ENCODE measurements around the gene CRAMP1.

CRAMP1 gene

DNA sequence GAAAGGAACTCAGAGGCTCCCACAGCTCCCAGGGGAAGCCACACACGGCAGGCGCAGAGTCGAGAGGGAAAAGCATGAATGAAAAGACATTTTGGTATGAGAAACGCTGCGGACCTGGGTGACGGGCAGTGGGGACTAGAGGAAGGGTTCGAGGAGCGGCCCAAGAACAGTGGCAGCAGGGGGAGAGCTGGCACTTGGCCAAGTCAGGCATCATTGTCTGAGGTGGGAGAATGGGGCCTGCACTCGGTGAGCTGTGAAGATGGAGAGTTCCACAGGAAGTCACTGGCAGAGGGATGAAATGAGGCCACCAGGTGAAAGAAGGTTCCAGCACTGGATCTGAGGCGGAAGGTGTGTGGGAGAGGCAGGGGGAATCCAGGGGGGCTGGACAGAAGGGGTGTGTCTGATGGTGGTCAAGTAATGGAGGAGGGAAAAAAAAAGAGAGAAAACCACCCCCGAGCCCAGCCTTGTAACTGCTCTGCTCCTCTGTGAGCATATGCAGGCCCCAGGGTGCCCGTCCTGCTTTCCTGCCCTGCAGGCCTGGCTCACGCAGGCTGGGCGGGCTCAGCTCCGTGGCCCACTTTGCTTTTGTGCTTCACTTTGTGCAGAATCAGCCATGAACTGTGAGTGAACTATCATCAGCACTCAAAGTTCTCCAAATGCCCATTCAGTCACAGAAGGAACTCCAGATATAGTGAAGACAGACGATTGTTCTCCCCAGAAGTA is 46.9 kb upstream of the CRAMP1 start:
- H3K27ac ChIP-seq (replicated peaks), result no peak overlapping the region
- DNase-seq (ENCODE audit: low read depth in 1 of 2, low spot score in 1 of 2), result no peak
- TF ChIP-seq CTCF (IDR thresholded peaks at IDR 0.05; ENCODE audit: insufficient read depth, low read length) (no peak), SPI1 (IDR thresholded peaks at IDR 0.05; ENCODE audit: borderline replicate concordance, low read depth) (no peak), GABPA (IDR thresholded peaks at IDR 0.05; ENCODE audit: low read depth) (no peak)
- TF ChIP-seq, protein P1, sequence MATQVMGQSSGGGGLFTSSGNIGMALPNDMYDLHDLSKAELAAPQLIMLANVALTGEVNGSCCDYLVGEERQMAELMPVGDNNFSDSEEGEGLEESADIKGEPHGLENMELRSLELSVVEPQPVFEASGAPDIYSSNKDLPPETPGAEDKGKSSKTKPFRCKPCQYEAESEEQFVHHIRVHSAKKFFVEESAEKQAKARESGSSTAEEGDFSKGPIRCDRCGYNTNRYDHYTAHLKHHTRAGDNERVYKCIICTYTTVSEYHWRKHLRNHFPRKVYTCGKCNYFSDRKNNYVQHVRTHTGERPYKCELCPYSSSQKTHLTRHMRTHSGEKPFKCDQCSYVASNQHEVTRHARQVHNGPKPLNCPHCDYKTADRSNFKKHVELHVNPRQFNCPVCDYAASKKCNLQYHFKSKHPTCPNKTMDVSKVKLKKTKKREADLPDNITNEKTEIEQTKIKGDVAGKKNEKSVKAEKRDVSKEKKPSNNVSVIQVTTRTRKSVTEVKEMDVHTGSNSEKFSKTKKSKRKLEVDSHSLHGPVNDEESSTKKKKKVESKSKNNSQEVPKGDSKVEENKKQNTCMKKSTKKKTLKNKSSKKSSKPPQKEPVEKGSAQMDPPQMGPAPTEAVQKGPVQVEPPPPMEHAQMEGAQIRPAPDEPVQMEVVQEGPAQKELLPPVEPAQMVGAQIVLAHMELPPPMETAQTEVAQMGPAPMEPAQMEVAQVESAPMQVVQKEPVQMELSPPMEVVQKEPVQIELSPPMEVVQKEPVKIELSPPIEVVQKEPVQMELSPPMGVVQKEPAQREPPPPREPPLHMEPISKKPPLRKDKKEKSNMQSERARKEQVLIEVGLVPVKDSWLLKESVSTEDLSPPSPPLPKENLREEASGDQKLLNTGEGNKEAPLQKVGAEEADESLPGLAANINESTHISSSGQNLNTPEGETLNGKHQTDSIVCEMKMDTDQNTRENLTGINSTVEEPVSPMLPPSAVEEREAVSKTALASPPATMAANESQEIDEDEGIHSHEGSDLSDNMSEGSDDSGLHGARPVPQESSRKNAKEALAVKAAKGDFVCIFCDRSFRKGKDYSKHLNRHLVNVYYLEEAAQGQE (IDR thresholded peaks at IDR 0.05; ENCODE audit: insufficient replicate concordance, low read depth), result no peak
- H3K4me3 ChIP-seq (replicated peaks; ENCODE audit: insufficient read depth, low read length), result no peak overlapping the region
- no peaks in the 10 kb centered on the region for H3K27me3 ChIP-seq (ENCODE audit: insufficient read depth, poor library complexity, severe bottlenecking)

DNA sequence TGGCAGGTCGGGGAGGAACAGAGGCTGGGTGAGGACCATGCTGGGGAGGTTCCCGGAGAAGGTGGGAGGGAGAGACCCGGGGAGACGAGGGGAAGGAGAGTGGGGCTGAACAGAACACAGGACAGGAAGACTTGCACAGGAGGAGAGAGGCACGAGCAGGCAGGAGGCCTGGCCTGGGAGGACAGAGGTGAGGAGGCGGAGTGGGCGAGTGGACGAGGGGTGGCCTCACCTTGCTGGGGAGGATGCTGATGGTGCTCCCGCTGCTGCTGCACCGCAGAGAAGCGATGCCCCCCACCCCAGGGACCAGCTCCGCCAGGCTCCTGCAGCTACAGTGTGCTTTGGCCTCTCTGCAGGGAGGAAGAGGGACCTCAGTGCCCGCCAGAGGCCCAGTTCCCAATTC is 44.2 kb upstream of the CRAMP1 start:
- TF ChIP-seq SPI1 (IDR thresholded peaks at IDR 0.05; ENCODE audit: borderline replicate concordance, low read depth) (no peak), GABPA (IDR thresholded peaks at IDR 0.05; ENCODE audit: low read depth) (no peak), CTCF (IDR thresholded peaks at IDR 0.05; ENCODE audit: insufficient read depth, low read length) (no peak), POLR2AphosphoS5 (IDR thresholded peaks at IDR 0.05; ENCODE audit: low read depth) (no peak)
- TF ChIP-seq, protein P1 (IDR thresholded peaks at IDR 0.05; ENCODE audit: insufficient replicate concordance, low read depth), result no peak
- DNase-seq (ENCODE audit: low read depth in 1 of 2, low spot score in 1 of 2), result no peak
- no peaks in the 10 kb centered on the region for H3K27me3 ChIP-seq (ENCODE audit: insufficient read depth, poor library complexity, severe bottlenecking)

DNA sequence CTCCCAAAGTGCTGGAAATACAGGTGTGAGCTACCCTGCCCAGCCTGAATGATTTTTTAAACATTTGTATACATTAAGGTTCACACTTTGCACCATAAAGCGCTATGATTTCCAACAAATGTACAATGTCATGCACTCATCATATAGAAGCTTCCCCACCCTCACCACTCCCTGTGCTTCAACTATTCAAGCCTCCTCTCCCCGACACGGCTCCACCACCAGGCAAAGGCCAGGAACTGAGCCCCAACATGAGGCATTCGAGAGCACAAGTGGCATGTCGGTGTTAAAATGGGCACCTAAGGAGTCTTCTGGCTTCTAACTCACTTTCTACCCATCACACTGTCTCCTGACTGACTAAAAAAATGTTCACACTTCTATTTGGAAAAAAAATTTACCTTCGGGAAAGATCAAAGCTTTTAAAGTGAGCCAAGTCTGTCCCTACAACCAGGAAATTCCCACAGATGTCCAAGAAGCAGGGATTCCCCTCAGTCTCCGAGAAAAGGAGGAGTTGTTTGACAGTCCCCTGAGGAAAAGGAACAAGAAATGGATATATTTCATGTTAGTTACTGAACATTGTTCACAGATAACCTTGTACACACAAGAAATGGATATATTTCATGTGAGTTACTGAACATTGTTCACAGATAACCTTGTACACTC is 41.0 kb upstream of the CRAMP1 start:
- Histone ChIP-seq H3K27me3 (ENCODE audit: insufficient read depth, poor library complexity, severe bottlenecking) (no peaks in the 10 kb centered on the region), H3K27ac (replicated peaks) (no peak overlapping the region), H3K4me3 (replicated peaks; ENCODE audit: insufficient read depth, low read length) (no peak overlapping the region)
- DNase-seq (ENCODE audit: low read depth in 1 of 2, low spot score in 1 of 2), result no peak
- TF ChIP-seq POLR2AphosphoS5 (IDR thresholded peaks at IDR 0.05; ENCODE audit: low read depth) (no peak), SPI1 (IDR thresholded peaks at IDR 0.05; ENCODE audit: borderline replicate concordance, low read depth) (no peak), GABPA (IDR thresholded peaks at IDR 0.05; ENCODE audit: low read depth) (no peak), CTCF (IDR thresholded peaks at IDR 0.05; ENCODE audit: insufficient read depth, low read length) (no peak)
- TF ChIP-seq, protein P1 (IDR thresholded peaks at IDR 0.05; ENCODE audit: insufficient replicate concordance, low read depth), result no peak

More for the DNA sequence above, 44.2 kb upstream of the CRAMP1 start:
- no peak overlapping the region for H3K27ac ChIP-seq (replicated peaks)
- no peak overlapping the region for H3K4me3 ChIP-seq (replicated peaks; ENCODE audit: insufficient read depth, low read length)

Measured in HL-60 (cell line).